Activated CD8-positive, alpha-beta T cell treated with anti-CD3 and anti-CD28 coated beads for 36 hours (primary cell): ENCODE results near the gene LCN9. TPM values are rescaled to one million over a fixed set of nuclear protein-coding genes. Genes with fewer than 3 reads are reported as not detected.

Experiments used
- ATAC-seq: fragments of 200-7000 bp; cut with Tn5 transposase; one replicate; pipeline ENCODE4 v1.10.0; 2021; ENCODE audit warnings: mild to moderate bottlenecking, moderate library complexity
- CTCF ChIA-PET: fragments of 350-600 bp; sonication (Branson Sonifier 250); formaldehyde crosslinking; loops from one replicate; lab custom pipeline; 2021; ENCODE audit warnings: antibody characterized with exemption; lab: Charles Lee
- POLR2A ChIA-PET: fragments of 350-600 bp; sonication (Branson Sonifier 250); formaldehyde crosslinking; loops from one replicate; lab custom pipeline; 2021; ENCODE audit warnings: antibody characterized with exemption; lab: Charles Lee
- DNase-seq: peaks from one replicate; pipeline ENCODE4 v3.0.0-alpha.2; 2020
- H3K27ac Mint-ChIP-seq: one replicate; pipeline ENCODE4 v1.8.0; 2021; ENCODE audit warnings: mild to moderate bottlenecking, mixed read lengths
- H3K27me3 Mint-ChIP-seq: one replicate; pipeline ENCODE4 v1.8.0; 2021; ENCODE audit warnings: mixed read lengths
- H3K36me3 Mint-ChIP-seq: one replicate; pipeline ENCODE4 v1.8.0; 2021; ENCODE audit warnings: low read depth, mixed read lengths
- H3K4me1 Mint-ChIP-seq: one replicate; pipeline ENCODE4 v1.8.0; 2021; ENCODE audit warnings: low read depth, mixed read lengths
- H3K4me3 Mint-ChIP-seq: one replicate; pipeline ENCODE4 v1.8.0; 2021; ENCODE audit warnings: mild to moderate bottlenecking, moderate library complexity, mixed read lengths
- H3K9me3 Mint-ChIP-seq: one replicate; pipeline ENCODE4 v1.8.0; 2021; ENCODE audit warnings: mixed read lengths
- intact Hi-C: fragments of 100-400 bp; cut with micrococcal nuclease; formaldehyde crosslinking; loops from one replicate; pipeline ENCODE4 v1.10.0; 2022
- total RNA-seq, 2 experiments: library from RNA; stranded (reverse); gene quantifications; one replicate each; pipeline ENCODE4 v1.2.3, GENCODE V29; 2021
- TF ChIP-seq, protein P1 (sequence below): fragments of 200-600 bp; IDR thresholded peaks from one replicate; pipeline ENCODE4 v1.8.0; 2022; ENCODE audit warnings: antibody characterized with exemption, mild to moderate bottlenecking

Gene LCN9
- total RNA-seq, 2 experiments from 2014 or later, result not detected

DNA sequence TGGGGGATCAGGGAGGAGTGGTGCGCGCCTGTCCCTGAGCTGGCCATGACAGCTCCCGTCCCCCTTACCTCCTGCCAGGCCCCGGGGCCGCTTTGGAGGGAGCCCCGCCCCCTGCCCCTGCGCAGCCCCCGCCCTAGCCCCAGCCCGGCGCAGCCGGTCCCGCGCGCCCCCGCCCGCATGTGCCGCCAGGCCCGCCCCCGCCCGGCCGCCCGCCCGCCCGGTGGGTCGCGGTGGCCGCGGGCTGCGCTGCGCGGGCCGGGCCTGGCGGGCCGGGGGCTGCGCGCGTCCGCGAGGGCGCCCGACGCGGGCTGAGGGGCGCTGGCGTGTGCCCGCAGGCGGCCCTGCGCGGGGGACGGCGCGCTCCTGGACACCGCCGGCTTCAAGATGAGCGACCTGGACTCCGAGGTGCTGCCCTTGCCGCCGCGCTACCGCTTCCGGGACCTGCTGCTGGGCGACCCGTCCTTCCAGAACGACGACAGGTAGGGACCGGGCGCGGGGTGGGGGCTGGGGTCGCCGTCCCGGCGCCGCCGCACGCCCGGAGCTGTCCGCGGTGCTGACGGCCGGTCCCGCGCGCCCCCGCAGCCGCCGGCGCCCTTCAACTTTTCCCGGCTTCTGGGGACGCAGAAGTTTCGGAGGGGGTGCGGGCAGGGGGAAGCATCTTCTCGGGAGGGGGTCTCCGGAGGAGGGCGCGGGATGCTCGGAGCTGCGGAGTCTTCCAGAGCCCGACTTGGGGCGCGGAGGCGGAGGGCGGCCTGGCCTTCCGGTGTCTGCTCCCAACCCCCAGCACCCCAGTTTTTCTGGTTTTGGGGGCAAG, 51.3 kb downstream of the LCN9 start:
- H3K4me3 Mint-ChIP-seq, result no peak overlapping the region
- intact Hi-C loops, result no loop called here
- no peaks in the 10 kb centered on the region for H3K4me1 Mint-ChIP-seq
- no peaks in the 10 kb centered on the region for H3K36me3 Mint-ChIP-seq
- H3K9me3 Mint-ChIP-seq, result no peaks in the 10 kb centered on the region
- H3K27ac Mint-ChIP-seq, result no peak overlapping the region
- CTCF ChIA-PET, result interaction anchor here (1.2 kb wide), 1 partner anchor 12 kb away, joined by 3 read pairs; no protein-coding TSS in a partner anchor
- no peak for DNase-seq
- POLR2A ChIA-PET, result interaction anchor here (0.6 kb wide), 1 partner anchor 236 kb away, joined by 3 read pairs; no protein-coding TSS in a partner anchor
- ATAC-seq, result no peak
- TF ChIP-seq, protein P1, sequence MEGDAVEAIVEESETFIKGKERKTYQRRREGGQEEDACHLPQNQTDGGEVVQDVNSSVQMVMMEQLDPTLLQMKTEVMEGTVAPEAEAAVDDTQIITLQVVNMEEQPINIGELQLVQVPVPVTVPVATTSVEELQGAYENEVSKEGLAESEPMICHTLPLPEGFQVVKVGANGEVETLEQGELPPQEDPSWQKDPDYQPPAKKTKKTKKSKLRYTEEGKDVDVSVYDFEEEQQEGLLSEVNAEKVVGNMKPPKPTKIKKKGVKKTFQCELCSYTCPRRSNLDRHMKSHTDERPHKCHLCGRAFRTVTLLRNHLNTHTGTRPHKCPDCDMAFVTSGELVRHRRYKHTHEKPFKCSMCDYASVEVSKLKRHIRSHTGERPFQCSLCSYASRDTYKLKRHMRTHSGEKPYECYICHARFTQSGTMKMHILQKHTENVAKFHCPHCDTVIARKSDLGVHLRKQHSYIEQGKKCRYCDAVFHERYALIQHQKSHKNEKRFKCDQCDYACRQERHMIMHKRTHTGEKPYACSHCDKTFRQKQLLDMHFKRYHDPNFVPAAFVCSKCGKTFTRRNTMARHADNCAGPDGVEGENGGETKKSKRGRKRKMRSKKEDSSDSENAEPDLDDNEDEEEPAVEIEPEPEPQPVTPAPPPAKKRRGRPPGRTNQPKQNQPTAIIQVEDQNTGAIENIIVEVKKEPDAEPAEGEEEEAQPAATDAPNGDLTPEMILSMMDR, result no peak
- H3K27me3 Mint-ChIP-seq, result peaks cover 27% of the 10 kb centered on the region

DNA sequence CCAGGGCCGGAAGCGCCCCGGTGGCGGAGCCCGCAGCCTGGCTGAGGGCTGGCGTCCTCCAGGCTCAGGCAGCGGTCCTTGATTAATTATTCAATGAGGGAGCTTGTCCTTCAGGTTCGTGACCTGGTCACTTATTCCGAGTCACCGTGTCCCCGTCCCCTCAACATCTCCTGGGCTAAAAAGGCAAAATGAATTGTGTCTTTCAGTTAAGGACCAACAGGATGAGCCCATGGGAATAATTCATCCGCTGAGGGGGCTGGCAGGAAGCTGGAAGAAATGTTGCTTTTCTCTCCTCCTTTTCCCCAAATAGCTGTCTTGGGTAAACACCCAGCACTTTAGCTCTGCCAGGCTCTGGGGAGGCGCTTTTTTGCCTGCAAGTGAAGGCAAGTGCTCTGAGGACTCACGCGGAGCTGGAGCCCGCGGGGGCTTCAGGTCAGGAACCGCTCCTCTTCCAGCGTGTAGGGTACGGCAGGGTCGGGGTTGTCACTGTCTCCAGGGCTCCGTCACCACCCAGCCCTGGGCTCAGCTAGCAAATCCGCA, 52.0 kb downstream of the LCN9 start:
- no peaks in the 10 kb centered on the region for H3K9me3 Mint-ChIP-seq
- peaks cover 27% of the 10 kb centered on the region for H3K27me3 Mint-ChIP-seq
- ChIA-PET POLR2A (interaction anchor here (0.6 to 0.7 kb wide), 2 partner anchors 11 to 237 kb away, joined by 3 read pairs; no protein-coding TSS in a partner anchor), CTCF (interaction anchor here (1.2 kb wide), 1 partner anchor 12 kb away, joined by 3 read pairs; no protein-coding TSS in a partner anchor)
- DNase-seq (no peak), ATAC-seq (no peak)
- no peaks in the 10 kb centered on the region for H3K4me1 Mint-ChIP-seq
- H3K4me3 Mint-ChIP-seq, result no peak overlapping the region
- TF ChIP-seq, protein P1, result no peak
- H3K27ac Mint-ChIP-seq, result no peak overlapping the region
- intact Hi-C loops, result no loop called here
- no peaks in the 10 kb centered on the region for H3K36me3 Mint-ChIP-seq

DNA sequence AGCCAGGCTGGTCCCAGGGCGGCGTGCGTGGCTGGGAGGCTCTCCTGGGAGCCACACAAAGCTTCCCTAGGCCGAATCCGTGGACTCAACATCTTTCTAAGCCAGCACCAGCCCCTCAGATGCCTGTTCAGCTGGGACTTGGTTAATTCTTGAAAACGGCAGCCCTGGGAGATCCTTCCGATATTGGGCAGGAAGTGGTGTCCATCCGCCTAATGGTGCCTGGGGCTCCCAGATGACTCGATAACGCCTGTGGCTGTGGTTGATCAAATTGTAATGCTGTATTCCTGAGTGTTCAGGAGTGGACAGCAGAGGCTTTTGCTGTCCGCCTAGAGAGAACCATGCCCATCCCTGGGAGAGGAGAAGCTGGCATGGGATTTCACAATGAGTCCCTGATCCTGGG, 52.9 kb downstream of the LCN9 start:
- no peaks in the 10 kb centered on the region for H3K4me1 Mint-ChIP-seq

More for the DNA sequence above, 52.9 kb downstream of the LCN9 start:
- POLR2A ChIA-PET, result no interaction called here
- intact Hi-C loops, result no loop called here
- H3K27ac Mint-ChIP-seq, result no peak overlapping the region
- CTCF ChIA-PET, result no interaction called here
- peaks cover 27% of the 10 kb centered on the region for H3K27me3 Mint-ChIP-seq
- TF ChIP-seq, protein P1, result no peak
- DNase-seq (no peak), ATAC-seq (no peak)
- H3K4me3 Mint-ChIP-seq, result no peak overlapping the region
- no peaks in the 10 kb centered on the region for H3K36me3 Mint-ChIP-seq
- no peaks in the 10 kb centered on the region for H3K9me3 Mint-ChIP-seq

Other genes with a start within 250 kb of the LCN9 start
- under 1 TPM; 0.54 to 0.58 TPM for gene PPP1R26, start 183.5 kb upstream of the LCN9 start, total RNA-seq
- 10 to 100 TPM; 56.4 to 57.4 TPM for gene MRPS2, start 162.6 kb upstream of the LCN9 start, total RNA-seq
- gene LCN1, start 141.9 kb upstream of the LCN9 start, total RNA-seq, result not detected
- not detected for gene OBP2A, start 117.2 kb upstream of the LCN9 start, total RNA-seq
- gene PAEP, start 101.6 kb upstream of the LCN9 start, total RNA-seq, result not detected
- gene GLT6D1, start 23.8 kb upstream of the LCN9 start, total RNA-seq, result not detected
- not detected for gene SOHLH1, start 36.2 kb downstream of the LCN9 start, total RNA-seq
- not detected for gene KCNT1, start 38.9 kb downstream of the LCN9 start, total RNA-seq
- 10 to 100 TPM; 20.2 to 27.0 TPM for gene CAMSAP1, start 244.2 kb downstream of the LCN9 start, total RNA-seq